Inferior parietal cortex (tissue), 1 donor: Measurements from ENCODE around the gene MAST3.
A peak's percentile ranks its signal among the peaks of the same experiment; 100 is the strongest.
"Not testable (repeated sequence)": the region's sequence is repeated elsewhere in the genome, so short reads cannot be mapped to it uniquely, and the experiment has no call there.

ENCODE experiments used
- DNase-seq: peaks from one replicate; pipeline ENCODE4 v3.0.0-alpha.2; 2016; ENCODE audit errors: extremely low spot score

The MAST3 gene

DNA sequence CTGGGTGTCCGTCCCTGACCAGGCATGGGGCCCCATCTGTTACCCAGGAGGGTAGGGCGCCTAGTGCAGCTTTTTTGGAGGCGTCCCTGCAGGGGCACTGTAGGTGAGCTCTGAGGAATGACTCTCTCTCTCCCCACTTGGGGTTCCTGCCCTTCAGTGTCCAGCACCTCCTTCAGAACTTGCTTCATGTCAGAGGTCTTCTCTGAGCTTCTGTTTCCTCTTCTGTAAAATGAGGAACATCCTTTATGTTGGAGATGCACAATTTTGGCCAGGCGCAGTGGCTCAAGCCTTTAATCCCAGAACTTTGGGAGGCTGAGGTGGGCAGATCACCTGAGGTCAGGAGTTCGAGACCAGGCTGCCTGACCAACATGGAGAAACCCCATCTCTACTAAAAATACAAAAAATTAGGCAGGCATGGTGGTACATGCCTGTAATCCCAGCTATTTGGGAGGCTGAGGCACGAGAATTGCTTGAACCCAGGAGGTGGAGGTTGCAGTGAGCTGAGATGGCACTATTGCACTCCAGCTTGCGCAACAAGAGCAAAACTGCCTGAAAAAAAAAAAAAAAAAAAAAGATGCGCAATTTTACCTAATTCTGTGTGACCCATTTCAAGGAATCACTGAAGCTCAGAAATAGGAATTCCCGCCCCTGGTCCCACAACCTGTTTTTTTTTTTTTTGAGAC, 40.2 kb downstream of the MAST3 start:
- DNase-seq = no peak

DNA sequence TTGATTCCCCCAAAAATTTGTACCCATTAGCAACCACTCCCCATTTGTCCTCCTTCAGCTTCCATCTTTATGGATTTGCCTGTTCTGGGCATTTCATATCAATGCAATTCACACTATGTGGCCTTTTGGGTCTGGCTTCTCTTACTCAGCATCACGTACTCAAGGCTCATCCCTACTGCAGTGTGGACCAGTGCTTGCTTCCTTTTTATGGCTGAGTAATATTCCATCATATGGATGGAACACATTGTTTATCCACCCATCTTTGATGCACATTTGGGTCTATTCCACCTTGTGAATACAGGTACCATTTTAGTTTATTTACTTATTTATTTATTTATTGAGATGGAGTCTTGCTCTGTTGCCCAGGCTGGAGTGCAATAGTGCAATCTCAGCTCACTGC, 42.9 kb downstream of the MAST3 start:
- DNase-seq = no peak

DNA sequence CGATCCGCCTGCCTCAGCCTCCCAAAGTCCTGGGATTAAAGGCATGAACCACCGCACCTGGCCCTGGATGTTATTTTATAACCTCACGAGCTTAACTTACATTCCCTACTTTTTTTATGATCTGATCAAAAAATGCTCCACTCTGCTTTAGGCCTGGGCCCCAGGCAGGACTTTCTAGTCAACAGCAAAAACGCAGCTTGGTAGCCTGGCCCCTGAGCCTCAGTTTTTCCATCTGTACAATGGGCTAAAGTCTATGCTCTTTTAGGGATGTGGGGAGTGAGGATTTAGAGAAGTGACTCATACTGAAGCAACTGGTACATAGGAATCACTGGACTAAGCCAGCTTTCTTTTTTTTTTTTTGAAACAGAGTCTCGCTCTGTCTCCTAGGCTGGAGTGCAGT, 43.5 kb downstream of the MAST3 start:
- no peak for DNase-seq

DNA sequence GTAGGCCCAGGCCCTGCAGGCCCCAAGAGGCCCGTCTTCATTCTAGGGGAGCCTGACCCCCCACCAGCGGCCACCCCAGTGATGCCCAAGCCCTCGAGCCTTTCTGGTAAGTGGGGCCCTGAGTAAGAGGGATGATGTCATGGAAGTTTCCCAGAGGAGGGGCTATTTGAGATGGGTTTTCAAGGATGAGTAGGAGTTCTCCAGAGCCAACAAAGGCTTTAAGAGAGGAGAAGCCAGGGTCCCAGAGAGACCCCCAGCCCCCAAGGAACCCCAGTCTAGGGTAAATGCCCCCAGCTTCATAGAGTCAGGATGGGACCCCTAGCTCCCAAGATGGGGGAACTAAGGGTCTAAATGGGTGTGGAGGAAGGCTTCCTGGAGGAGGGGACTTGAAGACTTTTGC, 46.3 kb downstream of the MAST3 start:
- no peak for DNase-seq

DNA sequence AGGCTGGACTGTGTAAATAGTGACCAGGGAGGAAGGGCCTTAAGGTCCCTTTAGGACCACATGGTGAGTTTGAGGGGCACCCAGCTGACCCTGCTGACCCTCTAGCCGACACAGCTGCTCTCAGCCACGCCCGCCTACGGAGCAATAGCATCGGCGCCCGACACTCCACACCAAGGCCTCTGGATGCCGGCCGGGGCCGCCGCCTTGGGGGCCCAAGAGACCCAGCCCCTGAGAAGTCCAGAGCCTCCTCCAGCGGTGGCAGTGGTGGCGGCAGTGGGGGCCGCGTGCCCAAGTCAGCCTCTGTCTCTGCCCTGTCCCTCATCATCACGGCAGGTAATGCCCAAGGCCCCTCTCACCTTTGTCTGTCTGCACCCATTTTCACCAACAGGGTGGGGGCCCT, 46.8 kb downstream of the MAST3 start:
- no peak for DNase-seq

DNA sequence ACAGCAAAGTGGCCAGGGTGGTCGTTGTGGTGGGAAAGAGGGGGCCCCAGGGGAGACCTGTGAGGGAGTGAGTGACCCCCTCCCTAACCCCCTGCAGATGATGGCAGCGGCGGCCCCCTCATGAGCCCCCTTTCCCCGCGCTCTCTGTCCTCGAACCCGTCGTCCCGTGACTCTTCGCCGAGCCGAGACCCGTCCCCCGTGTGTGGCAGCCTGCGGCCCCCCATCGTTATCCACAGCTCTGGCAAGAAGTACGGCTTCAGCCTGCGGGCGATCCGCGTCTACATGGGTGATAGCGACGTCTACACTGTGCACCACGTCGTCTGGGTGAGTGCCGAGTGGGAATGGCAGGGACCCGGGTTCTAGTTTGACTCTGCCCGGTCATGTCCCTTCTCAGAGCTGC, 47.3 kb downstream of the MAST3 start:
- no peak for DNase-seq

DNA sequence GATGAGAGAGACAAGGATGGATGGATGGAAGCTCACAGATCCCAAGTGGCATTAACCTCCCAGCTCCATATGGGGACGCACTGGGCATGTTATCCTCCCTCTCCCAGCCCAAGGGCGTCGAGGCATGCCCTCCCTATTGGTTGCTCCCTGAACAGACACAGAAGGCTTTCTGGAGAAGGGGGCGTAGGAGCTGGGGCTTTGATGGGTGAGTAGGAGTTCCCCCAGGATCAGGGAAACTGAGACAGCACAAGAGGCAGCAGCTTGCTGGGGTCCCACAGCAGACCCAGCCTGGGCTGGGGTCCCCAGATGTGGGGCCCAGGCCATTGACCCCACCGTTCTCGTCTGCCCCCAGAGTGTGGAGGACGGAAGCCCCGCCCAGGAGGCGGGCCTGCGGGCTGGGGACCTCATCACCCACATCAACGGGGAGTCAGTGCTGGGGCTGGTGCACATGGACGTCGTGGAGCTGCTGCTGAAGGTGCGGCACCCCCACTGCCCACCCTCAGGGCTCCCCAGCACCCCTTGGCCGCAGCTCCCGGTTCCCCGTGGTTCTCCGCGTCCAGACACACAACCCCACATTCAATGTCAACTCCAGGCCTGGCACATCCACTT, 47.9 kb downstream of the MAST3 start:
- DNase-seq = no peak

DNA sequence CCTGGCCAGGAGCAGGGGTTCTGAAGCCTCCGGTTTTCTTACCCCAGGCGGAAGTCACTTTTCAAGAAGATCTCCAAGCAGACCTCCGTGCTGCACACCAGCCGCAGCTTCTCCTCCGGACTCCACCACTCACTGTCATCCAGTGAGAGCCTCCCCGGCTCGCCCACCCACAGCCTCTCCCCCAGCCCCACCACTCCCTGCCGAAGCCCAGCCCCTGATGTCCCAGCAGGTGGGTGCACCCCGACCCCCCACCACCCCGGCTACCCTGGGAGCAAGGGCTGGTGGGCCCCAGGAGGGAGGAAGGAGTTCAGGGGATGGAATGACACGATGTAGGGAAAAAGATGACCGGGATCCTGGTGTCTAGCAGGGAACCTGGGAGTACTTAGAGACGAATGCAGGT, 49.8 kb downstream of the MAST3 start:
- no peak for DNase-seq

DNA sequence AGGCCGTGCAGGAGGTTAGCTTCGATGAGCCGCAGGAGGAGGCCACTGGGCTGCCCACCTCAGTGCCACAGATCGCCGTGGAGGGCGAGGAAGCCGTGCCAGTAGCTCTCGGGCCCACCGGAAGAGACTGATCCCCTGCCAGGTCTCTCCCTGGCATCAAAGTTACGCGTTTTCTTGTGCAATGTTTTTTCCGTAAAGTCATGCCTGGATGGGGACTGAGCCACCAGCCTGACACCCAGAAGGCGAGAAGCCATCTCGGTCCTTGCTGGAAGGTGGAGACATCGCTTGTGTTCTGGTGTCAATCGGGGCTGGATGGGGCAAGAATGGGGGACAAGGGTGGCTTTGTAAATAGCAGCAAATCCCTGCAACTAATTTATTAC, 52.0 kb downstream of the MAST3 start:
- DNase-seq = no peak

DNA sequence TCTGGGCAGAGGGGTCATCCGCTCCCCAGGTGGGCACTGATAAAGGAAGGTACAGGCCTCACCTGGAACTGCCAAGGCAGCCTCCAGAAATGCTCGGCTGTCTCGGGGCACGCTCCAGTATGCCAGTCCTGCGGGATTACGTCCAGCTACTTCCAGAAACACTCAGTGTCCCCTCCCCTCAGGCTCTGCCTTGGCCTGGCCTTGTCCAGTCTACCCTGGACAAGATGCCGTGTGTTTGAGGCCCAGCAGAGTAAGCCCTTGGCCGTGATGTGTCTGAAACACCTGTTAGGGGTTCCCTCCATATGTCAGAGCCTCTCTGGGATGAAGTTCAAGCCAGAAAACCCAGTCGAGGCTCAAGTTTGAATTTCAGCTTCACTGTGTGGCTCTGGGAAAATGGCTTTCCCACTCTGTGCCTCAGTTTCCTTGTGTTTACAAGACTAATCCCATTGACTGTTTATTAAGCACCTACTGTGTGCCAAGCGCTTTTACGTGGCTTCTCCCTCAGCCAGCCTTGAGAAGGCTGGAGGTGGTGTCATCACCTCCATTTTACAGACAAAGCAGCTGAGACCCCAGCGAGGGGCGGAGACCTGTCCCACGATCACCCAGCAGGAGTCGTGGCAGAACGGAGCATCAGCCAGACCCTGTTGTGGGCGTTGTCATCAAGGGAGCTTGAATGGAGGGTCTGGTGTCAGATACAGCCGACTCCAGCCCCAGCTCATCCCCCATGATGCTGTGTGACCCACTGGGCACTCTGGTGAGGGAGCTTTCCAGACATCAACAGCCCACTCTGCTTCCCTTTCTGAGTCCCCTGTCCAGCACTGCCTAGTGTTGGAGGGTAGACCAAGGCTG, 53.4 kb downstream of the MAST3 start:
- no peak for DNase-seq

DNA sequence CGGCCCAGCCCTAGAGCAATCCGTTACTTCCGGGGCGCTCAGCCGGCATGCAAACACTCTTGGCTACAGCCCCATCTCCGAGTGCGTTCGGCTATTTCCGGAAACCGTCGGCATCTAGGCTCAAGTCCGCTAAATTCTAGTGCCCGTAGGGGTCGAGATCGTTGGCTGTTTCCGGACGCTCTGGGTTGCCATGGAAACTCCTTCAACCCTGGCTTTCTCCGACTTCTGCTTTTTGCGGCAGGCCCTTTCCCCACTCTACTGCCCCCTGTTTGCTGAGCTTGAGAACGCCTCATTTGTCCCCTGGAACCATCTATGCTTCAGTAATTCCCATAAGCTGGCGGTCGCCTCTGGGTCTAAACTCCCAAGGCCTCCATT, 54.9 kb downstream of the MAST3 start:
- peak; percentile 98 for DNase-seq

DNA sequence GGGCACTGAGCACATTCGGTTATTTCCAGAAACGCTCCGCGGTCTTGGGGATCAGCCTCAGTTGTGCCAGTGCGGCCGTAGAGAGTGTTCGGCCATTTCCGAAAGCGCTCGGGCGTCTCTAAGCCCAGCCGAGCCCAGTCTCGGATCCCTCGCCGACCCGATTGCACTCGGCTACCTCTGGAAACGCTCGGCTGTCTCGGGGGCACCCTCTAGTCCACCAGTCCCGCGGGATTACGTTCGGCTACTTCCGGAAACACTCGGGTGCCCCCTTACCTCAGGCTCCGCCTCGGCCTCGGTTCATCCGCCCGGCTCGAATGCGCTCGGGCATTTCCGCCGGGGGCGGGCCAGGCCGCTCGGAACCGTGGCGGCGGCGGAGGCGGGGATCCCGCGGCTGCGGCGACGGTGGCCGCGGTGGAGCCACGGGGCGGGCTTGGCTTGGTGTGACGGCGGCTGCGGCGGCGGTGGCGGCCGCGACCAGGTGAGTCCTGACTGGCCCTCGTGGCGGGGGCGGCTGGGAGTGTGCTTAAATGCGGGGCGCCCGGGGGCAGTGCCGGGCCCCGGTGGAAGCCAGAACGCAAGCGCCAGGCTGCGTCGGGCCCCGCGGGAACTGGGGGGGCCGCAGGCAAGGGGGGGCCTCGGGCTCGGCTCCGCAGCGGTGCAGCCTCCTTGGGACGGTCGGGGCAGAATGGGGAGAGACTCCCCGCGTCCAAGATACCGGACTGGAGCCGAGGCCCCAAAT, 55.4 kb downstream of the MAST3 start, which contains the start of gene PIK3R2:
PIK3R2 (plus strand) TSS at position 347 of the 739 bp plus-strand sequence. CDS start 2,717 bp downstream, outside the sequence.
- DNase-seq = peak; percentile 99

DNA sequence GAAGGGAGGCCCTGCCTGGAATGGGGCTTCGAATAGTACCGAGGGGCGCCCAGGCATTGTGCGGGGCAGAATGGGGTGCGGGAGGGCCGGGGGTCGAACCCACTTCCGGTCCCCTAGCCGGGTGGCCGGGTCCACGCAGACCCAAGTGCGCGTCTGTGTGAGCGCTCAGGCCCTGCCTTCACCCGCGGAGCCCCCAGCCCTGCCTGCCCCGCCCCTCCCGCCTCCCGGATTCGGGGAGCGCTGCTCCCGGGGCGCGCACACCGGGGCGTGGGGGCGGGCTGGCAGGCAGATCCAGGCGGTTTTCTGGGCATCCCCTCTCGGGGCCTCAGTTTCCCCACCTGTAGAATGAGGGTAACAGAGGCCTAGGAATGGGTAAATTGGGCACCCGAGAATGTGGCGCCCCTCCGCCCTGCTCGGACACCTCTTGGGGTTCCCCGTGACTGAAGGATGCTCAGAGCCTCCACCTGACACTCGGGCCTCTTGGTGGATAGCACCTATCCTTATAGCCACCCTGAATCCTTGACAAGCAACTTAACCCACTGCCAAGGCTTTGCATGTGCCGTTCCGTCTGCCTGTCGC, 56.1 kb downstream of the MAST3 start:
- no peak for DNase-seq

DNA sequence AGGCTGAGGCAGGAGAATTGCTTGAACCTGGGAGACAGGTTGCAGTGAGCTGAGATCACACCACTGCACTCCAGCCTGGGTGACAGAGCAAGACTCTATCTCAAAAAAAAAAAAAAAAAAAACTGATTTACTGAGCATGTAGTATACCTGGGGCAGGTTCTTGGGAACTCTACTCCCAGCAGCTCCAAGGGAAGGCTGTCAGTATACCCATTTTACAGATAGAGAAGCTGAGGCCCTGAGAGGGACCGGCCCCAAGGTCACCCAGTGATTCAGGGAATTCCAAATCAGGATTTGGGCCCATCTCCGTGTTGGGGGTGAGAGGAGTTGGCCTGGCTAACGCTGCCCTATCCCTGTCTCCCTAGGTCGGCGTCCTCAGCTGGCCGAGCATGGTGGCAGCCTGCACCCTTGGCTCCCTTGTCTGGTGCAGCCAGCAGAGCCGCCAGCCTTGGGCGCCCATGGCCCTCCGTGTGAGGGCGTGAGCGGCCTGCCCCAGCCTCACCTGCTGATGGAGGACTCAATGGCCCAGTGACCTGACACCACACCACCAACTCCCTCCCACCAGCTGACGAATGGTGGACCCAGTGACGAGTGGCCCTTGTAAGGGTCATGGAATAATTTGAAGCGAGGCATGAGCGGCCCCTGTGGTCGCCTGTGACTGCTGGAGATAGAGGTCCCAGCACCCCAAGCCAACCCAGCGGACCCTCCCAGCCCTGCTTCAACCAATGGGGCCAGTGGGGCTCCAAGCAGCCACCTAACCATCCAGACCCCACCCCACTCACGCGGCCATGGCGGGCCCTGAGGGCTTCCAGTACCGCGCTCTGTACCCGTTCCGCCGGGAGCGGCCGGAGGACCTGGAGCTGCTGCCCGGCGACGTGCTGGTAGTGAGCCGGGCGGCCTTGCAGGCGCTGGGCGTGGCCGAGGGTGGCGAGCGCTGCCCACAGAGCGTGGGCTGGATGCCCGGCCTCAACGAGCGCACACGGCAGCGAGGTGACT, 57.8 kb downstream of the MAST3 start:
- DNase-seq = no peak

DNA sequence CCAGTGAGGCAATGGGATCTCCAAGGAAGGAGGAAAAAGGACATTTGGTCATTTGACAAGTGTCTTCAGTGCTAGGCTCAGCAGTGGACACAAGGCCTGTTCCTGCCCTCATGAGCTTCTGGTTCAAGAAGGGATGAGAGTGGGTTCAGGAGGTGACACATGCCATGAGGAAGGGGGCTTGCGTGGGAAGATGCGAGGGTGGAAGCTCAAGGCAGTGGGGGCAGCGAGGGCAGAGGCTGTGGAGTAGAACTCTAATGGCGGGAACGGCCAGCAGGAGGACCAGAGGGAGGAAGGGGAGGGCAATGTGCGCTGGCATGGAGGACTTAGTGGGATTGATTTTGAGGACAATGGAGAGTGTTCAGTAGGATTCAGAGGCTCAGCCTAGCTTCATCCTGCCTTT, 58.7 kb downstream of the MAST3 start:
- no peak for DNase-seq

DNA sequence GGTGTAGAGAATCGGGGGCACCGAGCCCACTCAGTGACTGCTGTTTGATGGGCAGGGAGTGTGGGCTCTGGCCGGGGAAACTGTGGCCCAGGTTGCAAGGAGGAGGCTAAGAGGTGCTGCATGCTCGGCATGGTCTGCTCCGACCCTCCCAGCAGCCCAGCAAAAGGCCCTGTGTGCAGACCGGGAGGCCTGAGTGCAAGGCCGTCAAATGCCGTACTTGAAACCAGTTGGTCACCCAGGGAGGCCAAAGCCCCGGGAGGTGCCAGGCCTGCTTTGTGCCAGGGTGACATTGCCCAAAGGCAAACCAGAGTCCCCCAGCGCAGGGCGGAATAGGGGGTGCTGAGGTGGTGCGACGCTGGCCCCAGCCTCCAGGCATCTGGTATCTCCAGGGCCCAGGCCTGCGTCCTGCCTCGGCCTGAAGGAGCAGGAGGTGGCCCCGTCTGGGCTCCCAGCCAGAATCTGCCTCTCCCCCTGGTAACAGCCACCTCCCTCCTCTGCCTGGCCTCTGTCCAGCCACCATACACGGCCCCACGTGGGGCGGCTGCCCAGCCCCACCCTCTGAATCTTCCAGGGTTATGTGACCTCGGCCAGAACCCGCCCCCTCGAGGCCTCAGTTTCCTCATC, 59.4 kb downstream of the MAST3 start:
- DNase-seq = peak; percentile 73

DNA sequence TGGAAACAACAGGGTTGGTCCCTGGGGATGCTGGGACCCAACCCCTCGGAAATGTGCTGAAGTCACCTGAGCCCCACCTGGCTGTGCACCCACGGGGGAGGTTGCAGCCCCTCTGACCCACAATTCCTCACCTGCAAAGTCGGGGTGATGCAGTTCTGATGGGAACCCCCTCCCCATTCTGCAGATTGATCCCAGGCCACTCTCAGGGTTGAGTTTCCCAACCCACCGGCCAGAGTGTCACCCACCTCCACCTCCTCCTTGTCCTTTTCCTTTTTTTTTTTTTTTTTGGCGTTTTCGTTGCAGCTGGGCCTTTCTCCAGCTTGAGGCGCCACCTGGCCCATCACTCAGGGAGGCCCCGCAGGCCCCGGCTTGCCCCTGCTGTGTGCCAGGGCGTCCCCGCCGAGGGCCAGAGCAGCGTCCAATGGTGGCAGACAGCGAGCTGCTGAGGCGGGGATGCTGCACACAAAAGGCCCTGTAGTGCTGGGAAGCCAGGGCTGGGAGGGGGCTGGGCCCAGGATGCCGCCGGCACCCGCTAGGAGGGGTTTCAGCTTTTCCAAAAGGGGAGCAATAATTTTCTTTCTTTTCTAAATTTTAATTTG, 60.0 kb downstream of the MAST3 start:
- DNase-seq = peak; percentile 54

DNA sequence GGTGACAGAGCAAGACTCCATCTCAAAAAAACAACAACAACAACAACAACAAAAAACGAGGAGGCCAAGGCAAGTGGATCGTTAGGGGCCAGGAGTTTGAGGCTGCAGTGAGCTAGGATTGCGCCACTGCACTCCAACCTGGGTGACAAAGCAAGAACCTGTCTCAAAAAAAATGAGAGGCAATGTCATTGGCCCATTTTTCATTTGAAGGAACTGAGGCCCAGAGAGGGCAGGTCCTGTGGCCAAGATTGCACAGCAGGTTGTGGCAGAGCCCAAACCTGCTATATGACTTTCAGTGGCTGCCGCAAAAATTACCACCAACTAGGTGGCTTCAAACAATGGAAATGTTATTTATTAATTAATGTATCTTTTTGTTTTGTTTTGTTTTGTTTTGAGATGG, 60.9 kb downstream of the MAST3 start:
- DNase-seq = no peak

DNA sequence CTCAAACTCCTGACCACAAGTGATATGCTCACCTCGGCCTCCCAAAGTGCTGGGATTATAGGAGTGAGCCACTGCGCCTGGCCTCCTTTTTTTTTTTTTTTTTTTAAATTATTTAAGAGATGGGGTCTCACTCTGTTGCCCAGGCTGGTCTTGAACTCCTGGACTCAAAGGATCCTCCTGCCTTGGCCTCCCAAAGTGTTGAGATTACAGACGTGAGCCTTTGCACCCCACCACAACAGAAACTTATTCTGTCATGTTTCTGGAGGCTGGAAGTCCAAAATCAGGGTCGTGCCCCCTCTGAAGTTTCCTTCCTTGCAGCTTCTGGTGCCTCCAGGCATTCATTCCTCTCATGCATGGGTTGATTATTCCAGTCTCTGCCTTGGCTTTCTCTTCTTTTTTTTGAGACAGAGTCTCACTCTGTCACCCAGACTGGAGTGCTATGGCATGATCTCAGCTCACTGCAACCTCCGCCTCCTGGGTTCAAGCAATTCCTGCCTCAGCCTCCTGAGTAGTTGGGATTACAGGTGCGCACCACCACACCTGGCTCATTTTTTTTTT, 61.6 kb downstream of the MAST3 start:
- not testable (repeated sequence) for DNase-seq
